Body of pancreas (tissue), 4 donors: ENCODE data around the gene ABL2.

Experiments
- POLR2A ChIP-seq, 3 donors: fragments of 450-650 bp; IDR thresholded peaks; one replicate each; pipeline ENCODE4 v1.6.1; 2016; ENCODE audit warnings: antibody characterized with exemption in 3 of 3, mild to moderate bottlenecking in 2 of 3
- TF ChIP-seq, protein P1 (sequence below), 7 experiments: fragments of 450-650 bp in 4 of 7; fragments of 200-600 bp in 3 of 7; sonication (generic) in 3 of 7; IDR thresholded peaks; one replicate each; pipeline ENCODE4 v1.5.1; 2016 to 2019; ENCODE audit warnings: antibody characterized with exemption in 7 of 7

DNA sequence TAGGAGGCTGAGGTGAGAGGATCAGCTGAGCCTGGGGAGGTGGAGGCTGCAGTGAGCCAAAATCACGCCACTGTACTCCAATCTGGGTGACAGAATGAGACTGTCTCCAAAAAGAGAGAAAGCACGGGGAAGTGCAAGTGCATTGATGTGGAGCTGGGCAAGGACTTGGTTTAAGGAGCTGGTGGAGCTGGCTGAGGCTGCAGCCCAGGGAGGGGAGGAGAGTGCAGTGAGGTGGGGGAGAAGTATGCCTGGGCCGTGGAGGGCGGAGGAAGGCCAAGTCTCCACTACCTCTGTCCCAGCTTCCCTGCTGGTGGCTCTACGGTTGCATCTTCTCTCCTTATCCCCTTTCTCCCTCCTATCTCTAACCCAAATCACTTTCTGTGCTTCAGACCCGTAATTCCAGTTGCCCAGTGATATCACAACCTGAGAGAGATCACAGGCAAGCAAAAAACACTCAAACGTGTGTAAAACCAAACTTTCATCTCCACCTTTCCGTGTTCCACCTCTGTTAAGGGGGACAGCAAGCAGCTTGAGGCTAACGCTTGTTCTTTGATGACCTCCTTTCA, 136.5 kb downstream of the ABL2 start:
- TF ChIP-seq, protein P1, sequence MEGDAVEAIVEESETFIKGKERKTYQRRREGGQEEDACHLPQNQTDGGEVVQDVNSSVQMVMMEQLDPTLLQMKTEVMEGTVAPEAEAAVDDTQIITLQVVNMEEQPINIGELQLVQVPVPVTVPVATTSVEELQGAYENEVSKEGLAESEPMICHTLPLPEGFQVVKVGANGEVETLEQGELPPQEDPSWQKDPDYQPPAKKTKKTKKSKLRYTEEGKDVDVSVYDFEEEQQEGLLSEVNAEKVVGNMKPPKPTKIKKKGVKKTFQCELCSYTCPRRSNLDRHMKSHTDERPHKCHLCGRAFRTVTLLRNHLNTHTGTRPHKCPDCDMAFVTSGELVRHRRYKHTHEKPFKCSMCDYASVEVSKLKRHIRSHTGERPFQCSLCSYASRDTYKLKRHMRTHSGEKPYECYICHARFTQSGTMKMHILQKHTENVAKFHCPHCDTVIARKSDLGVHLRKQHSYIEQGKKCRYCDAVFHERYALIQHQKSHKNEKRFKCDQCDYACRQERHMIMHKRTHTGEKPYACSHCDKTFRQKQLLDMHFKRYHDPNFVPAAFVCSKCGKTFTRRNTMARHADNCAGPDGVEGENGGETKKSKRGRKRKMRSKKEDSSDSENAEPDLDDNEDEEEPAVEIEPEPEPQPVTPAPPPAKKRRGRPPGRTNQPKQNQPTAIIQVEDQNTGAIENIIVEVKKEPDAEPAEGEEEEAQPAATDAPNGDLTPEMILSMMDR (IDR thresholded peaks at IDR 0.05), result no peak
- TF ChIP-seq POLR2A (IDR thresholded peaks at IDR 0.05), result no peak
